PFSK-1 (cell line): ENCODE measurements around the gene CNTN5.

Experiments used
- FOXP2 ChIP-seq: optimal IDR thresholded peaks from 2 replicates; pipeline ENCODE3; 2011; ENCODE audit warnings: borderline replicate concordance, control low read depth, inconsistent platforms; ENCODE audit not compliant: insufficient read depth; ENCODE audit errors: extremely low read length, extremely low read depth
- TF ChIP-seq, protein P1 (sequence below), 2 experiments: IDR thresholded peaks; 2 replicates each; pipeline versions ENCODE4 v1.6.1 to v1.8.0; 2011 to 2012; ENCODE audit warnings: low read depth in 2 of 2, low read length in 2 of 2, control low read depth in 1 of 2, inconsistent platforms in 1 of 2, mild to moderate bottlenecking in 1 of 2, moderate library complexity in 1 of 2; ENCODE audit not compliant: insufficient read depth in 1 of 2

GRCh38 chr11:99098751-99099150, 78.0 kb downstream of the CNTN5 start:
- TF ChIP-seq FOXP2, result no peak
- TF ChIP-seq, protein P1, sequence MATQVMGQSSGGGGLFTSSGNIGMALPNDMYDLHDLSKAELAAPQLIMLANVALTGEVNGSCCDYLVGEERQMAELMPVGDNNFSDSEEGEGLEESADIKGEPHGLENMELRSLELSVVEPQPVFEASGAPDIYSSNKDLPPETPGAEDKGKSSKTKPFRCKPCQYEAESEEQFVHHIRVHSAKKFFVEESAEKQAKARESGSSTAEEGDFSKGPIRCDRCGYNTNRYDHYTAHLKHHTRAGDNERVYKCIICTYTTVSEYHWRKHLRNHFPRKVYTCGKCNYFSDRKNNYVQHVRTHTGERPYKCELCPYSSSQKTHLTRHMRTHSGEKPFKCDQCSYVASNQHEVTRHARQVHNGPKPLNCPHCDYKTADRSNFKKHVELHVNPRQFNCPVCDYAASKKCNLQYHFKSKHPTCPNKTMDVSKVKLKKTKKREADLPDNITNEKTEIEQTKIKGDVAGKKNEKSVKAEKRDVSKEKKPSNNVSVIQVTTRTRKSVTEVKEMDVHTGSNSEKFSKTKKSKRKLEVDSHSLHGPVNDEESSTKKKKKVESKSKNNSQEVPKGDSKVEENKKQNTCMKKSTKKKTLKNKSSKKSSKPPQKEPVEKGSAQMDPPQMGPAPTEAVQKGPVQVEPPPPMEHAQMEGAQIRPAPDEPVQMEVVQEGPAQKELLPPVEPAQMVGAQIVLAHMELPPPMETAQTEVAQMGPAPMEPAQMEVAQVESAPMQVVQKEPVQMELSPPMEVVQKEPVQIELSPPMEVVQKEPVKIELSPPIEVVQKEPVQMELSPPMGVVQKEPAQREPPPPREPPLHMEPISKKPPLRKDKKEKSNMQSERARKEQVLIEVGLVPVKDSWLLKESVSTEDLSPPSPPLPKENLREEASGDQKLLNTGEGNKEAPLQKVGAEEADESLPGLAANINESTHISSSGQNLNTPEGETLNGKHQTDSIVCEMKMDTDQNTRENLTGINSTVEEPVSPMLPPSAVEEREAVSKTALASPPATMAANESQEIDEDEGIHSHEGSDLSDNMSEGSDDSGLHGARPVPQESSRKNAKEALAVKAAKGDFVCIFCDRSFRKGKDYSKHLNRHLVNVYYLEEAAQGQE (IDR thresholded peaks at IDR 0.05; ENCODE audit: insufficient read depth in 1 of 2, low read depth in 2 of 2, low read length in 2 of 2), result no peak
